NT2/D1 (cell line): Measurements from ENCODE around the gene PDZRN3.

Experiments used
- YY1 ChIP-seq: IDR thresholded peaks from 2 replicates; pipeline ENCODE4 v1.6.1; 2011; ENCODE audit not compliant: insufficient read length, insufficient read depth
- ZNF274 ChIP-seq: IDR thresholded peaks from 2 replicates; pipeline ENCODE4 v1.6.1; 2011; ENCODE audit warnings: mild to moderate bottlenecking, low read depth, low read length

GRCh38 chr3:73557986-73558726 lies 66.6 kb downstream of the PDZRN3 start:
- TF ChIP-seq ZNF274, result no peak
- no peak for TF ChIP-seq YY1
